AG04449 (cell line): Measurements from ENCODE around the gene CHST13.

Experiments used
- CTCF ChIA-PET: fragments of 350-600 bp; formaldehyde crosslinking; extraction: SDS; loops from one replicate; lab custom pipeline; 2021; ENCODE audit warnings: antibody characterized with exemption; lab: Yijun Ruan, JAX
- POLR2A ChIA-PET: fragments of 400-600, 350-600 bp; formaldehyde crosslinking; extraction: SDS; loops from one replicate; lab custom pipeline; 2020; ENCODE audit warnings: antibody characterized with exemption, inconsistent platforms; lab: Yijun Ruan, JAX
- DNase-seq: peaks from one replicate; pipeline ENCODE4 v3.0.0-alpha.2; 2010; ENCODE audit warnings: low read depth, low spot score
- H3K4me3 ChIP-seq: 2 replicates; pipeline ENCODE4 v1.5.1; 2011; ENCODE audit warnings: low read depth, mild to moderate bottlenecking, control low read depth, low read length
- CTCF ChIP-seq: IDR thresholded peaks from one replicate; pipeline ENCODE4 v1.5.1; 2011; ENCODE audit warnings: mild to moderate bottlenecking, moderate library complexity, low read length, control low read depth, inconsistent platforms; ENCODE audit not compliant: insufficient read depth; ENCODE audit errors: missing control alignments

The CHST13 gene

GRCh38 chr3:126502656-126503055 is 21.3 kb upstream of the CHST13 start:
- ChIA-PET POLR2A (interaction anchor here (0.6 kb wide), 1 partner anchor 158 kb away, joined by 3 read pairs; no protein-coding TSS in a partner anchor), CTCF (interaction anchor here (2.4 kb wide), 1 partner anchor 19 kb away, joined by 10 read pairs; no protein-coding TSS in a partner anchor)
- H3K4me3 ChIP-seq: no peak overlapping the region
- TF ChIP-seq CTCF: no peak
- DNase-seq: no peak

DNA sequence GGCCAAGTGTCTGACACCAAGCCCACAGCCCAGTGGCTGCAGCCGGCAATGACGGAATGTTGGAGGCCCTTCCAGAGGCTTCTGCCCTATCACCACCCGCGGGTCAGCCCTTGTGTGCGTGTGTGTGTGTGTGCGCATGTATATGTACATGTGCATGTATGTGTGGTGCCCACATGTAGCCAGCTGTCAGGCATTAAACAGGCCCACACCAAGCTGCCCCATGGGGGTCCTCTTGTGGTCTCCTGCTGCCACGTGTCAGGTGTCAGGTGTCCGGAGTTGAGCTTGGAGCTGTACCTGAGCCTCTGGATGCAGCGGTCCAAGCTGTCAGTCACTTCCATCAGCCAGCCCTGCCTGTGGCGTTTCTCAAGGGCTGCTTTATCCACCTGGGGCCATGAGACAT is 20.3 kb upstream of the CHST13 start:
- DNase-seq: no peak
- POLR2A ChIA-PET: no interaction called here
- TF ChIP-seq CTCF: no peak
- CTCF ChIA-PET: interaction anchor here (1.2 to 2.4 kb wide), 2 partner anchors 15 to 18 kb away, joined by 3 to 10 read pairs; no protein-coding TSS in a partner anchor
- H3K4me3 ChIP-seq: no peak overlapping the region

- CTCF ChIA-PET: interaction anchor here (1.1 to 1.3 kb wide), 2 partner anchors 15 to 374 kb away, joined by 4 to 5 read pairs; no protein-coding TSS in a partner anchor
- POLR2A ChIA-PET: no interaction called here
- no peak overlapping the region for H3K4me3 ChIP-seq
- no peak for TF ChIP-seq CTCF
- no peak for DNase-seq
Observed at GRCh38 chr3:126507886-126508285, 16.1 kb upstream of the CHST13 start.

DNA sequence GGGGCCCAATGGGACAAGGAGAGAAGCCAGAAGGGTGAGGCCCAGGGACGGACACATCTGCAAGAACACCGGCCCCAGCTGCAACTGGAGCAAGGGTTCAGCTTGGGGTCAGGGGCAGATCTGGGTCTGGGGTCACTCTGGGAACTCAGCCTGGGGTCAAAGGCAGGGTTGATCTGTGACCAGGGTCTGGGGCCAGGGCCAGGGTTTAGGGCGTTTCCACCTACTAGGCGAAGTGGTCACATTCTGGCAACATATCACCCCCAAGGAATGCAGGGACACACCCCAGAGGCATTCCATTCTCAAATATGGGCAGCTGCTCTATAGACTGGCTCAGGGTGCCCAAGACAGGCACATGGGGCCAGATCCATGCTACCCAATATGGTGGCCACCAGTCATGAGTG is 15.4 kb upstream of the CHST13 start:
- no peak for TF ChIP-seq CTCF
- H3K4me3 ChIP-seq: no peak overlapping the region
- POLR2A ChIA-PET: no interaction called here
- CTCF ChIA-PET: interaction anchor here (1.1 to 6.1 kb wide), 4 partner anchors 13 to 947 kb away, joined by 3 to 68 read pairs (median 4); partner anchors contain the start of gene CHST13
- DNase-seq: no peak

- no peak for TF ChIP-seq CTCF
- H3K4me3 ChIP-seq: no peak overlapping the region
- ChIA-PET POLR2A (no interaction called here), CTCF (interaction anchor here (1.4 to 6.1 kb wide), 3 partner anchors 11 to 946 kb away, joined by 3 to 68 read pairs (median 4); partner anchors contain the start of gene CHST13)
- DNase-seq: no peak
Observed at GRCh38 chr3:126509597-126510307, 14.2 kb upstream of the CHST13 start.

- POLR2A ChIA-PET: no interaction called here
- CTCF ChIA-PET: interaction anchor here (6.1 kb wide), 1 partner anchor 11 kb away, joined by 68 read pairs; the partner anchor contains the start of gene CHST13
- H3K4me3 ChIP-seq: no peak overlapping the region
- no peak for DNase-seq
- no peak for TF ChIP-seq CTCF
Observed at GRCh38 chr3:126510308-126510910, 13.5 kb upstream of the CHST13 start.
